ENCODE data around the gene SMIM22. TPM values are rescaled to one million over a fixed set of nuclear protein-coding genes. Genes with fewer than 3 reads are reported as not detected.

Gene SMIM22
- total and polyA plus RNA-seq, 4 donors, result 0.49 to 1.2 (median 0.72) TPM; not detected in 1

- no peak overlapping the region for H3K4me3 ChIP-seq (ENCODE audit: low read depth in 1 of 3, low read length in 3 of 3)
- no peak overlapping the region for H3K9ac ChIP-seq (ENCODE audit: low read depth in 1 of 2, low read length in 2 of 2)
- peaks cover 16 to 57% (median 24%) of the 10 kb centered on the region in 4 donors for H3K36me3 ChIP-seq (ENCODE audit: control insufficient read depth in 4 of 4, insufficient read depth in 3 of 4, low read depth in 1 of 4, low read length in 3 of 4)
- H3K4me1 ChIP-seq (ENCODE audit: control insufficient read depth in 4 of 4, insufficient read depth in 4 of 4, low read length in 3 of 4), result no peaks in the 10 kb centered on the region
- no peak overlapping the region for H3K27ac ChIP-seq (ENCODE audit: low read depth in 1 of 2, low read length in 2 of 2)
- no peak for DNase-seq (ENCODE audit: low spot score)
- WGBS, result 83% methylated on average over 11 of the region's 11 CpGs
- no peaks in the 10 kb centered on the region for H3K27me3 ChIP-seq (ENCODE audit: control insufficient read depth in 4 of 4, insufficient read depth in 4 of 4, low read length in 3 of 4)
- TF ChIP-seq REST (IDR thresholded peaks at IDR 0.05) (no peak), ATF3 (IDR thresholded peaks at IDR 0.05) (no peak), NR2F2 (IDR thresholded peaks at IDR 0.05) (no peak), ZBTB33 (IDR thresholded peaks at IDR 0.05) (no peak), RAD21 (IDR thresholded peaks at IDR 0.05) (no peak), JUND (IDR thresholded peaks at IDR 0.05) (no peak), FOXA2 (IDR thresholded peaks at IDR 0.05) (no peak), FOXA1 (IDR thresholded peaks at IDR 0.05) (no peak), HNF4A (conservative IDR thresholded peaks at IDR 0.05) (no peak), MAX (IDR thresholded peaks at IDR 0.05) (no peak), EGR1 (IDR thresholded peaks at IDR 0.05; ENCODE audit: low read depth in 2 of 2) (no peak), GABPA (IDR thresholded peaks at IDR 0.05 in 1 of 2, conservative IDR thresholded peaks at IDR 0.05 in 1 of 2) (no peak), RXRA (IDR thresholded peaks at IDR 0.05) (no peak), TAF1 (conservative IDR thresholded peaks at IDR 0.05) (no peak), CTCF (IDR thresholded peaks at IDR 0.05; ENCODE audit: low read depth, low read length, missing input control) (no peak), YY1 (IDR thresholded peaks at IDR 0.05) (no peak), HNF4G (IDR thresholded peaks at IDR 0.05) (no peak)
- H3K9me3 ChIP-seq (ENCODE audit: control insufficient read depth in 4 of 4, low read length in 3 of 4), result peaks cover 0 to 3% (median 0%) of the 10 kb centered on the region in 4 donors
These were observed 41.9 kb upstream of the SMIM22 start for GRCh38 chr16:4753227-4753626.

Measured in liver (tissue), 9 donors.